Islet precursor cell (in vitro differentiated cells): ENCODE data around the gene PUSL1.

Source experiments
- DNase-seq: peaks from one replicate; pipeline ENCODE4 v3.0.0-alpha.2; 2018

The PUSL1 gene

DNA sequence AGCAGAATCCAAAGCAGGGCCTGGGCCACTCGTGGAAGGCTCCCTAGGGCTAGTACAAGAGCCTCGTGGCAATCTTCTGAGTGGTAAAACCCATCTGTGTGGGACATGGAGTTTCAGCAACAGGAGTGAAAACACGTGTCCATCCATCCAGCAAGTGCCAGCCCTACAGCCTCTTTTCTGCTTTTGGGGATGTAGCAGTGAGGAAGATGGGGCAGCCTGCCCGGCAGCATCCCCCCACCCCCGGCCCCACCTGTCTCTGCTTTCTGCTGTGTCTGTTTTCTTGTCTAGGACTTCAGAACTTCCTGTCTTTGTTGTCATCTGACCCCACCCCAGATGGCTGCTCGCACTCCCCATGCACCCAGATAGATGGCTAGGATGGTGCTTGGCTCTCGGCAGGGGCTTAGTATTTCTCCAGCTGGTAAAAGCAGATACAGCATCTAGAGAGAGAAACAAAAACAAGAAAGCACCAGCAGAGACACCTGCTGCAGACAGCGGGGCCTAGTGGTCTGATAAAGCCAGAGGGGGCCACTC lies 17.7 kb downstream of the PUSL1 start:
- no peak for DNase-seq

DNA sequence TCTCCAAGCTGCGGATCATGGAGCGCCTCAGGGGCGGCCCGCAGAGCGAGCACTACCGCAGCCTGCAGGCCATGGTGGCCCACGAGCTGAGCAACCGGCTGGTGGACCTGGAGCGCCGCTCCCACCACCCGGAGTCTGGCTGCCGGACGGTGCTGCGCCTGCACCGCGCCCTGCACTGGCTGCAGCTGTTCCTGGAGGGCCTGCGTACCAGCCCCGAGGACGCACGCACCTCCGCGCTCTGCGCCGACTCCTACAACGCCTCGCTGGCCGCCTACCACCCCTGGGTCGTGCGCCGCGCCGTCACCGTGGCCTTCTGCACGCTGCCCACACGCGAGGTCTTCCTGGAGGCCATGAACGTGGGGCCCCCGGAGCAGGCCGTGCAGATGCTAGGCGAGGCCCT lies 18.9 kb downstream of the PUSL1 start:
- DNase-seq = no peak

DNA sequence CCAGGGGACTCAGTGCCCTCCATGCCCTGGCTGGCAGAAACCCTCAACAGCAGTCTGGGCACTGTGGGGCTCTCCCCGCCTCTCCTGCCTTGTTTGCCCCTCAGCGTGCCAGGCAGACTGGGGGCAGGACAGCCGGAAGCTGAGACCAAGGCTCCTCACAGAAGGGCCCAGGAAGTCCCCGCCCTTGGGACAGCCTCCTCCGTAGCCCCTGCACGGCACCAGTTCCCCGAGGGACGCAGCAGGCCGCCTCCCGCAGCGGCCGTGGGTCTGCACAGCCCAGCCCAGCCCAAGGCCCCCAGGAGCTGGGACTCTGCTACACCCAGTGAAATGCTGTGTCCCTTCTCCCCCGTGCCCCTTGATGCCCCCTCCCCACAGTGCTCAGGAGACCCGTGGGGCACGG lies 19.9 kb downstream of the PUSL1 start:
- DNase-seq = no peak

DNA sequence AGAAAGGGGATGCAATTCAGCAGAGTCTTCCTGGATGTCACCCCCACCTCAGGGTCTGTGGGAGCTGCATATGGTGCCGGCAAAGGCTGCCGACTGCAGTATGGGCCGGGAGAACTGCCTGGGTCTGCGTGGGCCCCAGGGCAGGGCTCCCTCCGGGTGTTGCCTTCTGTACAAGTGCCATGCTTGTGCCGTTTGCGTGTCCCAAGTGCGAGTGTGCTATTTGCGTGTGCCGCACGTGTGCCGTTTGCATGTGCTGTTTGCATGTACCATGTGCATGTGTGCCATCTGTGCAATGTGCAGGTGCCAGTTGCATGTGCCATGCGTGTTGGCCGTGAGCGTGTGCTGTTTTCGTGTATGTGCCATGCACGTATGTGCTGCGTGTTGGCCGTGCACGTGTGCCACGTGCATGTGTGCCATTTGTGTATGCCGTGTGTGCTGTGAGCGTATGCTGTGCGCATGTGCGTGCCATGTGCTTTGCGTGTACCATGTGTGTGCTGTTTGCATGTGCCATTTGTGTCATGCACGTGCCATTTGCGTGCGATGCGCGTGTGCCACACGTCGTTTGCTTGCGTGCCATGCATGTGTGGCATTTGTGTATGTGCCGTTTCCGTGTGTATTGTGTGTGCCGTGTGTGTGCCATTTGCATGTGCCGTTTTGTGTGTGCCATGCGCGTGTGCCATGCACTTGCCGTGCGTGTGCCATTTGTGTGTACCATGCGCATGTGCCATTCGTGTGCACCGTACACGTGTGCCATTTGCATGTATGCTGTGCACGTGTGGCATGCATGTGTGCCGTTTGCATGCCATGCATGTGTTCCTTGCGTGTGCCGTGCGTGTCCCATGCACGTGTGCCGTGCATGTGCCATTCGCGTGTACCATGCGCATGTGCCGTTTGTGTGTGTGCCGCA lies 21.2 kb downstream of the PUSL1 start:
- DNase-seq = no peak

DNA sequence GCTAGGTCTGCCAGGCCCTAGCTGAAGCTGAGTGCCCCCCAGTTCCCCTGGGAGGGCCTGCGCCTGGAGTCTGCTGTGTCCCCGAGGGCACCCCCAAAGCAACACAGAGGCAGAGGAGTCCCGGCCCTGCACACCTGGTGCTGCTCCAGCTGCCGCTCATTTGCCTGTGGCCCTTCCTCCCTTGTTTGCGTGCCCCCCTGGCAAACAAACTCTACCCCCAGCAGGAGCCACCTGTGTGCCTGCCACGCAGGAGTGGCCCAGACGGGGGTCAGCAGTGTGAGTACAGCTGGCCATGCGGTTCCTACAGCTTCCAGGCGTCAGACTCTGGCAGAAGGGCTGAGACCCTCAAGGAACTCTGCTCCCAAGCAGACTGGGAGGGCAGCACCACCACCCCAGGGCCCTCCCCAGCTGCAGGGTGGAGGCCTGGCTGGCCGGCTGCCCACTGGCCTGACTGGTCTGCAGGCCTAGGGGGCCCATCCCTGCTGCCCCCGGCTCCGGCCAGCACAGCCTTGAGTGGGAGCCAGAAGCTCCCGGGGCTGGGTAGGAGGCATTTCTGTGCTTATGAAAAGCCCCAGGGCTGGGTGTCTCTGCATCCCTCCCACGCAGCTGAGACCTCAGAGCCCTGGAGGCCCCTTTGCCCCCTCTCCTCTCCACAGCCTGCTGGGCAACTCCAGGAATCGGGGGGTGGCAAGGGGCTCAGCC lies 22.1 kb downstream of the PUSL1 start:
- DNase-seq = no peak

DNA sequence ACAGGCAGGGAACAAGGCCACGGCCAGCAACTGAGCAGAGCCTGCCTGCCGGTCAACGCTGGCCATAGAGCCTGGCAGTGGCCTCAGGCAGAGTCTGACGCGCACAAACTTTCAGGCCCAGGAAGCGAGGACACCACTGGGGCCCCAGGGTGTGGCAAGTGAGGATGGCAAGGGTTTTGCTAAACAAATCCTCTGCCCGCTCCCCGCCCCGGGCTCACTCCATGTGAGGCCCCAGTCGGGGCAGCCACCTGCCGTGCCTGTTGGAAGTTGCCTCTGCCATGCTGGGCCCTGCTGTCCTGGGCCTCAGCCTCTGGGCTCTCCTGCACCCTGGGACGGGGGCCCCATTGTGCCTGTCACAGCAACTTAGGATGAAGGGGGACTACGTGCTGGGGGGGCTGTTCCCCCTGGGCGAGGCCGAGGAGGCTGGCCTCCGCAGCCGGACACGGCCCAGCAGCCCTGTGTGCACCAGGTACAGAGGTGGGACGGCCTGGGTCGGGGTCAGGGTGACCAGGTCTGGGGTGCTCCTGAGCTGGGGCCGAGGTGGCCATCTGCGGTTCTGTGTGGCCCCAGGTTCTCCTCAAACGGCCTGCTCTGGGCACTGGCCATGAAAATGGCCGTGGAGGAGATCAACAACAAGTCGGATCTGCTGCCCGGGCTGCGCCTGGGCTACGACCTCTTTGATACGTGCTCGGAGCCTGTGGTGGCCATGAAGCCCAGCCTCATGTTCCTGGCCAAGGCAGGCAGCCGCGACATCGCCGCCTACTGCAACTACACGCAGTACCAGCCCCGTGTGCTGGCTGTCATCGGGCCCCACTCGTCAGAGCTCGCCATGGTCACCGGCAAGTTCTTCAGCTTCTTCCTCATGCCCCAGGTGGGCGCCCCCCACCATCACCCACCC lies 22.9 kb downstream of the PUSL1 start, which contains the start of gene TAS1R3:
Gene TAS1R3, plus strand, starts transcription at position 213 of the 898 bp plus-strand sequence. Its CDS starts 66 bp downstream, at position 279.
- no peak for DNase-seq

DNA sequence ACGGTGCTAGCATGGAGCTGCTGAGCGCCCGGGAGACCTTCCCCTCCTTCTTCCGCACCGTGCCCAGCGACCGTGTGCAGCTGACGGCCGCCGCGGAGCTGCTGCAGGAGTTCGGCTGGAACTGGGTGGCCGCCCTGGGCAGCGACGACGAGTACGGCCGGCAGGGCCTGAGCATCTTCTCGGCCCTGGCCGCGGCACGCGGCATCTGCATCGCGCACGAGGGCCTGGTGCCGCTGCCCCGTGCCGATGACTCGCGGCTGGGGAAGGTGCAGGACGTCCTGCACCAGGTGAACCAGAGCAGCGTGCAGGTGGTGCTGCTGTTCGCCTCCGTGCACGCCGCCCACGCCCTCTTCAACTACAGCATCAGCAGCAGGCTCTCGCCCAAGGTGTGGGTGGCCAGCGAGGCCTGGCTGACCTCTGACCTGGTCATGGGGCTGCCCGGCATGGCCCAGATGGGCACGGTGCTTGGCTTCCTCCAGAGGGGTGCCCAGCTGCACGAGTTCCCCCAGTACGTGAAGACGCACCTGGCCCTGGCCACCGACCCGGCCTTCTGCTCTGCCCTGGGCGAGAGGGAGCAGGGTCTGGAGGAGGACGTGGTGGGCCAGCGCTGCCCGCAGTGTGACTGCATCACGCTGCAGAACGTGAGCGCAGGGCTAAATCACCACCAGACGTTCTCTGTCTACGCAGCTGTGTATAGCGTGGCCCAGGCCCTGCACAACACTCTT lies 23.8 kb downstream of the PUSL1 start:
- DNase-seq = no peak

DNA sequence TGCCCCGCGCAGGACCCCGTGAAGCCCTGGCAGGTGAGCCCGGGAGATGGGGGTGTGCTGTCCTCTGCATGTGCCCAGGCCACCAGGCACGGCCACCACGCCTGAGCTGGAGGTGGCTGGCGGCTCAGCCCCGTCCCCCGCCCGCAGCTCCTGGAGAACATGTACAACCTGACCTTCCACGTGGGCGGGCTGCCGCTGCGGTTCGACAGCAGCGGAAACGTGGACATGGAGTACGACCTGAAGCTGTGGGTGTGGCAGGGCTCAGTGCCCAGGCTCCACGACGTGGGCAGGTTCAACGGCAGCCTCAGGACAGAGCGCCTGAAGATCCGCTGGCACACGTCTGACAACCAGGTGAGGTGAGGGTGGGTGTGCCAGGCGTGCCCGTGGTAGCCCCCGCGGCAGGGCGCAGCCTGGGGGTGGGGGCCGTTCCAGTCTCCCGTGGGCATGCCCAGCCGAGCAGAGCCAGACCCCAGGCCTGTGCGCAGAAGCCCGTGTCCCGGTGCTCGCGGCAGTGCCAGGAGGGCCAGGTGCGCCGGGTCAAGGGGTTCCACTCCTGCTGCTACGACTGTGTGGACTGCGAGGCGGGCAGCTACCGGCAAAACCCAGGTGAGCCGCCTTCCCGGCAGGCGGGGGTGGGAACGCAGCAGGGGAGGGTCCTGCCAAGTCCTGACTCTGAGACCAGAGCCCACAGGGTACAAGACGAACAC lies 24.5 kb downstream of the PUSL1 start:
- DNase-seq = no peak

DNA sequence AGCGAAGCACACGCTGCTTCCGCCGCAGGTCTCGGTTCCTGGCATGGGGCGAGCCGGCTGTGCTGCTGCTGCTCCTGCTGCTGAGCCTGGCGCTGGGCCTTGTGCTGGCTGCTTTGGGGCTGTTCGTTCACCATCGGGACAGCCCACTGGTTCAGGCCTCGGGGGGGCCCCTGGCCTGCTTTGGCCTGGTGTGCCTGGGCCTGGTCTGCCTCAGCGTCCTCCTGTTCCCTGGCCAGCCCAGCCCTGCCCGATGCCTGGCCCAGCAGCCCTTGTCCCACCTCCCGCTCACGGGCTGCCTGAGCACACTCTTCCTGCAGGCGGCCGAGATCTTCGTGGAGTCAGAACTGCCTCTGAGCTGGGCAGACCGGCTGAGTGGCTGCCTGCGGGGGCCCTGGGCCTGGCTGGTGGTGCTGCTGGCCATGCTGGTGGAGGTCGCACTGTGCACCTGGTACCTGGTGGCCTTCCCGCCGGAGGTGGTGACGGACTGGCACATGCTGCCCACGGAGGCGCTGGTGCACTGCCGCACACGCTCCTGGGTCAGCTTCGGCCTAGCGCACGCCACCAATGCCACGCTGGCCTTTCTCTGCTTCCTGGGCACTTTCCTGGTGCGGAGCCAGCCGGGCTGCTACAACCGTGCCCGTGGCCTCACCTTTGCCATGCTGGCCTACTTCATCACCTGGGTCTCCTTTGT lies 25.3 kb downstream of the PUSL1 start:
- no peak for DNase-seq

DNA sequence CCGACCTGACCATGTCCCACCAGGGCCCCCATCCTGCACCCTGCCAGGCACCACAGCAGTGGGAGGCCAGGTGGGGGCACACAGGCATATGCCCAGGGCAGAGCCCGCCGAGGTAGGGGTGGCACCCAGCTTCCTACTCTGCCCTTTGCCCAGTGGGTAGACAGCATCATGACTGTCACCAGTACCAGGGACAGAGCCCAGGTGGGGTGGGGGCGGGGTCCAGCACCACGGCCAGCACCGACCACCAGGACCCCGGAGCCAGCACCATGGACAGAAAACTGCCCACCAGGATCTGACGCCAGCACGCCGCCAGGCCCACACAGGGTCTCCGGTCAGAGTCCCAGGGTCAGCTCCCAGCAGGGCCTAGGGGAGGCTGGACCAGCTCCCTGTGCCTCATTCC lies 26.4 kb downstream of the PUSL1 start:
- peak; percentile 85 for DNase-seq

DNA sequence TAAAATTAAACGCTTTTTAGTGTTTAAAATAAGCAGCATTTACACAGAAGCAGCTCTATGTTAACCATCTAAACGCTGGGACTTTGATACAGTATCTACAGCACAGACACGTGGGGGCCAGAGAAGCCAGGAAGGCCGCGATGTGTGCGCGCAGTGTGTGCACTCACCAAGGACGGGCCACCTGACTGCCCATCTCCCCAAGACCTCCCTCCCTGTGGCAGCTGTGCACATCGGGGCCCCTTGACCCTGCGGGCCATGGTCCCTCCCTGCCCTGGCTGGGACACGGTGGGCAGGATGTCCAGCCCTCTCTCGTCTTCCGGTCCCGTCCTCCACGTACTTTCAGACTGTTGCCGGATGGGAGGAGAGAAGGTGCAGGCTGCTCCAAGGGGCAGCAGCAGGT lies 26.9 kb downstream of the PUSL1 start:
- DNase-seq = no peak

DNA sequence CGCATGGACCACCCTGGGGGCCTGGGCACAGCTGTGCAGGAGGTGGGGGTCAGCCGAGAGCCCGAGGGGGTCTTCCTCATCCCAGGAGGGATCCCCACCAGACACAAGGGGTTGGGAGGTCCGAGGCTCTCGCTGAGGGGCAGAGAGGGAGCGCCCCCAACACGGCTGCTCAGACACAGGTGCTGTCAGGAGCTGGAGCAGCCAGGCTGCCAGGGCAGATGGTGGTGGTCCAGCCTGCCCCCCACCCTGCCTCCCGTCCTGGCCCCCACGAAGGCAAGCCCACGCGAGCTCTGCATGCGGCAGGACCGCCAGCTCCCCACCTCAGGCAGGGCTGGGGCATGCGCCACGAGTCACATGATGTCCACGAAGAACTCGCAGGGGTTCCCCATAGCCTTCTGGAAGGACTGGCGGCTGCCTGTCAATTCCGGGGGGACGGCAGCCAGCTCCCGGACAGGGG lies 27.4 kb downstream of the PUSL1 start:
- DNase-seq = no peak

DNA sequence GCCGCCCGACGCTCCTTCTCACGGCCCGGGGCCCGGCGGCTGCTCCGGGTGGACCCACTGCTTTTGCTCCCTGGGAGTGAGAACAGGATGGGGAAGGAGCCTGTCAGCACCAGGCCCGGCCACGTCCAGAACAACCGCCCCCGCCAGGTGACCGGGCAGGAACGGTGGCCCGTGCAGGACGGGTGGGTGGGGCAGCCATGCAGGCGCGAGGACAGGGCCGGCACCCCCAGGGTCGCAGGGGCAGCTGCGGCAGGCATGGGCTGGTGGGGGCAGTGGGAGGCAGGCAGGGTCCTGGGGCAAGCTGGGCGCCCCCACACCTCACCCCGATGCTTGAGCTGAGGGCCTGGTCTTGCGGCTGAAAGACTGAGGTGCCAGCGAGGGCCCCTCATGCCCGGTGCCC lies 28.0 kb downstream of the PUSL1 start:
- no peak for DNase-seq

DNA sequence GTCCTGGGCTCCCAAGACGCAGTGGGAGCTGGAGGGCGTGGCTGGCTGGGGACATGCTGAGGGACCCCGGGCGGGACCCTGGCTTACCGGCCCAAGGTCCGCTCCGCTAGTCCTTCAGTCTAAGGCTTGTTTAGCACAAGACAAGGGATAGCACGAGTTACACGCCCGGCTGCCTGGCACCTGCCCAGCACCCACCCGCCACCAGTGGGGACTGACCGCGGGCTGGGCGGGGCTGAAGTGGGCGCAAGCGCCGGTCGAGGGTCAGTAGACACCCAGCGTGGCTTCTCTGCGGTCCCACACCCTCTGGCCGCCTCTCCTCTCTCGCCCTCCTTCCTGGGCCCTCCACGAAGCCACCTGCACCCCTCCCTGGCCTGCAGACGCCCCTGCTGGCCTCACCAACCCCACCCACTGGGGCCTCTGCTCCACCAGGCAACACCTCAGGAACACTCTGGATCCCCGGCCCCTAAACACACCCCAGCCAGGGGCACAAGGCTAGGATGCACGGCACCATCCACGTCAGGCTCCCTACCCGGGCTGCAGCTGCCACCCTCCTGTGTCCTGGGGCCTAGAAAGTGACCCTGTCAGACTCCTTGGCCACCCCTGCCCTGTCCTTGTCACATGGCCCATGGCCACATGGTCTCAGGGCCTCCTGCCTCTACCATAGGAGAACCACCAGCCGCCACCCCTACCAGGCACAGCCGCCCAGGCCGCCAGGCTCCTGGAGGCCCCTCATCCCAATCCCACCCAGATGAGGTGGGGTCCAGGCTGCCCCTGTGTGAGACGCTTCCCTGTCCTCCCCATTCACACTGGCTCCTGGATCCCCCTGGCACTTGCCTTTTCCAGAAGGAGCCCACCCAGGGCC lies 28.8 kb downstream of the PUSL1 start:
- no peak for DNase-seq

DNA sequence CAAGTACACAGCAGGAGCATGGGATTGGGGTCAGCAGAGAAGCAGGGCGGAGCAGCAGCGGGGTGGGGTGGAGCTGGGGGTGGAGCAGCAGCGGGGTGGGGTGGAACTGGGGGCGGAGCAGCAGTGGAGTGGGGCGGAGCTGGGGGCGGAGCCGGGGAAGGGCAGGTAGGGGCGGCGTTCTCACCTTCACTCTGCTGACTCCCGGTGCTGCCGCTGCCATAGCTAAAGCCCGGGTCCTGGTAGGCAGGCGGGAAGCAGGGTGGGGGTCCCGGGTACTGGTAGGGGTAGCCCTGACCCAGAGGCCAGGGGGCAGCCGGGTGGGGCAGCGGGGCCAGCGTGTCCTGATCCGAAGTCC lies 29.4 kb downstream of the PUSL1 start:
- DNase-seq = no peak

DNA sequence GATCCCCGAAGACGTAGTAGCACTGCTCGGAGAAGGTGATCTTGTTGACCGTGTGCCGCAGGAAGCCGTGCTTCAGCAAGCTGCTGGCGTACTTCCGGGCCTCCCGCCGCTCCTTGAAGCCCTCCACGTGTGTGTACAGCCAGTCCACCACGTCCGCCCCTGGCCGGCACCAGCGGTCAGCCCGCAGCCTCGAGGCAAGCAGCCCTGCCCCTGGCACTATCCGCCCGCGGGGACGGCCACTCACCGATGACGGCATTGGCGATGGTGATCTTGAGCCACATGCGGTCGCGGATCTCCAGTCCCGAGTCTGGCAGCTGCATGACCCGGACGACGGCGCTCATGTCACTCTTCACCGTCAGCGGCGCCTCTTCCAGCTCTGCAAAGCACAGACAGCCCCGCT lies 29.9 kb downstream of the PUSL1 start:
- no peak for DNase-seq

DNA sequence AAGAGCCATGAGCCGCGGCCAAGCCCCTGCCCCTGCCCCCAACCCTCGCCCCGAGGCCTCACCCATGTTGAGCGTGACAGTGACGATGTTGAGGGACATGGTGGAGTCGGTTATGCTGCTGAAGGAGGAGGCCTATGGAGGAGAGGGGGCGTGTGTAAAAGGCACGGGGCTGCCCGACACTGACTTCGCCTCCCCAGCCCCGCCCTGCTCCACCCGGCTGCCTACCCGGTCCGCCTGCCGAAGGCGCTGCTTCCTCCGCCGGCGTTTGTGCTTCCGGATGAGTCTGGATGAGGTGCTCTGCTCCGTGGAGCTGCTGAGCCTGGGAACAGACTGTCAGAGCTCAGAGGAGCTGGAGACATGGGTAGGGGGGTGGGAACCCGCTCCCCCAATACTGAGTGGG lies 31.8 kb downstream of the PUSL1 start:
- no peak for DNase-seq

DNA sequence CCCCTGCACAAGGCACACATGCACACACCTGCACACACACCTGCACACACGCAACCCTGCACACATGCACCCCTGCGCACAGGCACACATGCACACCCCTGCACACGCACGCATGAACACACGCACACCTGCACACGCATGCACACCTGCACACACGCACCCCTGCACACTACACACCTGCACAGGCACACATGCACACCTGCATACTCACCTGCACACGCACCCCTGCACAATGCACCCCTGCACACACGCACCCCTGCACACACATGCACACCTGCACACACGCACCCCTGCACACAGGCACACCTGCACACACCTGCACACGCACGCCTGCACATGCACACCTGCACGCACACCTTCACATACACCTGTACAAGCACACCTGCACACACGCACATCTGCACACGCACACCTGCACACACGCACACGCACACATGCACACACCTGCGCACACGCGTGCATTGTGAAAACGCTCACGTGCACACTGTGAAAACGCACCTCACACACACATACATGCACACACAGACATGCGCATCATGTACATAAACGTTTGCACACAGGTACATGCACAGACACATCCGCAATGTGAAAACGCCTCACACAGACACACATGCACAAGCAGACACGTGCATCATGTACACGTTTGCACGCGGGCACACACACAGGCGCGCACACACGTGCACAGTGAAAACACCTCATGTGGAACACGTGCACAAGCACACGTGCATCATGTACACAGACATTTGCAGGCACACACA lies 32.6 kb downstream of the PUSL1 start:
- no peak for DNase-seq

DNA sequence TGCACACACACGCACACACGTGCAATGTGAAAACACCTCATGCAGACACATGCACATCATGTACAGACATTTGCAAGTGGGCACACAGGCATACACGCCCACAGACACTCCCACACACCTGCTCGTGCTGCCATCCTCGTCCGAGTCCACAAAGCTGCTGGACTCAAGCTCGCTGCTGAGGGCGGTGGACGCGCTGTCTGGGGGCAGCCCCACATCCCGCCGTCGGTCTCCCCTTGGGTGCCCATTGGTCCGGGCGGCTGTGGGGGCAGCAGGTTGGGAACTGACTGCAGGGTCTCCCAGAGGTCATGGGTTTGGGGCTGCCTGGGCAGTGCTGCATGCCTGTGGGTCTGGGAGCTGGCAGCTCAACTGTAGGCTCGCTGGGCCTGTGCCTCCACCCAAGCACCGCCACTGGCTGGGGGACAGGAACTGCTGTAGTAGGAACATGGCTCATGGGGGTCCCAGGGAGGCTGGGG lies 33.2 kb downstream of the PUSL1 start:
- no peak for DNase-seq
